Liver (tissue), 9 donors: ENCODE measurements around the gene MEIS2. TPM values are rescaled to one million over a fixed set of nuclear protein-coding genes. Genes with fewer than 3 reads are reported as not detected.

Source experiments
- DNase-seq: peaks from one replicate; pipeline ENCODE4 v3.0.0-alpha.2; 2017; ENCODE audit warnings: low spot score
- H3K27ac ChIP-seq, 2 donors: one replicate each; pipeline ENCODE4 v1.7.0; 2013; ENCODE audit warnings: inconsistent platforms in 2 of 2, low read length in 2 of 2, control low read depth in 1 of 2, low read depth in 1 of 2, mild to moderate bottlenecking in 1 of 2
- H3K27me3 ChIP-seq, 4 donors: one replicate each; pipeline versions ENCODE4 v1.6.1 to v1.7.0; 2013; ENCODE audit warnings: low read length in 3 of 4, inconsistent platforms in 1 of 4, mild to moderate bottlenecking in 1 of 4, moderate library complexity in 1 of 4; ENCODE audit not compliant: control insufficient read depth in 4 of 4, insufficient read depth in 4 of 4
- H3K36me3 ChIP-seq, 4 donors: one replicate each; pipeline versions ENCODE4 v1.6.1 to v1.7.0; 2013; ENCODE audit warnings: low read length in 3 of 4, mild to moderate bottlenecking in 3 of 4, low read depth in 1 of 4, moderate library complexity in 1 of 4; ENCODE audit not compliant: control insufficient read depth in 4 of 4, insufficient read depth in 3 of 4
- H3K4me1 ChIP-seq, 4 donors: one replicate each; pipeline versions ENCODE4 v1.6.1 to v1.7.0; 2013; ENCODE audit warnings: low read length in 3 of 4, mild to moderate bottlenecking in 3 of 4, moderate library complexity in 1 of 4; ENCODE audit not compliant: control insufficient read depth in 4 of 4, insufficient read depth in 4 of 4
- H3K4me3 ChIP-seq, 3 donors: one replicate each; pipeline versions ENCODE4 v1.6.1 to v1.7.0; 2013; ENCODE audit warnings: low read length in 3 of 3, control low read depth in 1 of 3, low read depth in 1 of 3, mild to moderate bottlenecking in 1 of 3
- H3K9ac ChIP-seq, 2 donors: one replicate each; pipeline ENCODE4 v1.7.0; 2013; ENCODE audit warnings: low read length in 2 of 2, mild to moderate bottlenecking in 2 of 2, moderate library complexity in 2 of 2, control low read depth in 1 of 2, low read depth in 1 of 2
- H3K9me3 ChIP-seq, 4 donors: one replicate each; pipeline versions ENCODE4 v1.6.1 to v1.7.0; 2013; ENCODE audit warnings: low read length in 3 of 4; ENCODE audit not compliant: control insufficient read depth in 4 of 4
- CTCF ChIP-seq: fragments of 150-350 bp; IDR thresholded peaks from 2 replicates; pipeline ENCODE4 v1.5.1; 2017; ENCODE audit warnings: improper control_type of control experiment, low read depth, low read length; ENCODE audit not compliant: missing input control
- EGR1 ChIP-seq, 2 donors: IDR thresholded peaks; 2 replicates each; pipeline ENCODE4 v1.6.1; 2016 to 2018; ENCODE audit warnings: antibody characterized with exemption in 2 of 2, low read depth in 2 of 2
- FOXA2 ChIP-seq: IDR thresholded peaks from 2 replicates; pipeline ENCODE4 v1.6.1; 2016; ENCODE audit warnings: antibody characterized with exemption
- HNF4A ChIP-seq, 2 donors: conservative IDR thresholded peaks; 2 replicates each; pipeline ENCODE4 v1.6.1; 2016; ENCODE audit warnings: antibody characterized with exemption in 2 of 2, mild to moderate bottlenecking in 2 of 2
- HNF4G ChIP-seq: IDR thresholded peaks from 2 replicates; pipeline ENCODE4 v1.6.1; 2016; ENCODE audit warnings: antibody characterized with exemption
- JUND ChIP-seq, 2 donors: IDR thresholded peaks; 2 replicates each; pipeline ENCODE4 v1.6.1; 2016; ENCODE audit warnings: antibody characterized with exemption in 2 of 2
- NR2F2 ChIP-seq: IDR thresholded peaks from 2 replicates; pipeline ENCODE4 v1.6.1; 2016; ENCODE audit warnings: antibody characterized with exemption
- RAD21 ChIP-seq, 2 donors: IDR thresholded peaks; 2 replicates each; pipeline ENCODE4 v1.6.1; 2016; ENCODE audit warnings: antibody characterized with exemption in 2 of 2, mild to moderate bottlenecking in 2 of 2
- REST ChIP-seq: IDR thresholded peaks from 2 replicates; pipeline ENCODE4 v1.6.1; 2016; ENCODE audit warnings: antibody characterized with exemption, mild to moderate bottlenecking
- RXRA ChIP-seq, 2 donors: IDR thresholded peaks; 2 replicates each; pipeline ENCODE4 v1.6.1; 2017 to 2018; ENCODE audit warnings: antibody characterized with exemption in 2 of 2, mild to moderate bottlenecking in 1 of 2
- SP1 ChIP-seq: IDR thresholded peaks from 2 replicates; pipeline ENCODE4 v1.6.1; 2018; ENCODE audit warnings: antibody characterized with exemption, mild to moderate bottlenecking
- TAF1 ChIP-seq: conservative IDR thresholded peaks from 2 replicates; pipeline ENCODE4 v1.6.1; 2016; ENCODE audit warnings: antibody characterized with exemption, mild to moderate bottlenecking
- YY1 ChIP-seq: IDR thresholded peaks from 2 replicates; pipeline ENCODE4 v1.6.1; 2016; ENCODE audit warnings: antibody characterized with exemption, mild to moderate bottlenecking
- WGBS: extraction: QIAGEN DNeasy Blood & Tissue Kit; methylation state at CpG from one replicate; pipeline ENCODE4 v1.1.7; 2013; 5-methylcytosine and 5-hydroxymethylcytosine counted together
- polyA plus RNA-seq, 2 donors: library from polyadenylated mRNA; stranded (reverse) in 1 of 2; unstranded in 1 of 2; fragments of 200-250 nt in 1 of 2; fragments of >200 nt in 1 of 2; fragmentation: Nextera tagmentation in 1 of 2; extraction: Ambion mirVana in 1 of 2; gene quantifications; one replicate each; pipeline versions ENCODE4 v1.2.1 to v1.2.3, GENCODE V29; 2013 to 2015
- total RNA-seq, 2 donors: library from RNA; depleted of rRNA; stranded (reverse); fragments of >200 nt; gene quantifications; one replicate each; pipeline ENCODE4 v1.2.3, GENCODE V29; 2014
- TF ChIP-seq, protein P1 (sequence below): IDR thresholded peaks from 2 replicates; pipeline ENCODE4 v1.6.1; 2016; ENCODE audit warnings: antibody characterized with exemption
- TF ChIP-seq, protein P2 (sequence below): IDR thresholded peaks from 2 replicates; pipeline ENCODE4 v1.6.1; 2016; ENCODE audit warnings: antibody characterized with exemption
- donor health status: healthy.
- donor health status: healthy.
- donor health status: healthy.
- donor health status: healthy.
- donor health status: healthy.

The MEIS2 gene
- total and polyA plus RNA-seq, 4 donors, result 3.9 to 12.6 (median 7.6) TPM

- DNase-seq, result no peak
- Histone ChIP-seq H3K9ac (no peak overlapping the region), H3K27me3 (no peaks in the 10 kb centered on the region), H3K36me3 (no peaks in the 10 kb centered on the region), H3K4me3 (no peak overlapping the region), H3K4me1 (peaks cover 4 to 13% (median 7%) of the 10 kb centered on the region in 4 donors), H3K9me3 (no peaks in the 10 kb centered on the region), H3K27ac (no peak overlapping the region)
- 78% methylated on average over 6 of the region's 6 CpGs for WGBS
- no peak for TF ChIP-seq RAD21 (IDR thresholded peaks at IDR 0.05)
- TF ChIP-seq CTCF, result no peak
- TF ChIP-seq HNF4G, result no peak
- TF ChIP-seq SP1, result no peak
- TF ChIP-seq, protein P1, sequence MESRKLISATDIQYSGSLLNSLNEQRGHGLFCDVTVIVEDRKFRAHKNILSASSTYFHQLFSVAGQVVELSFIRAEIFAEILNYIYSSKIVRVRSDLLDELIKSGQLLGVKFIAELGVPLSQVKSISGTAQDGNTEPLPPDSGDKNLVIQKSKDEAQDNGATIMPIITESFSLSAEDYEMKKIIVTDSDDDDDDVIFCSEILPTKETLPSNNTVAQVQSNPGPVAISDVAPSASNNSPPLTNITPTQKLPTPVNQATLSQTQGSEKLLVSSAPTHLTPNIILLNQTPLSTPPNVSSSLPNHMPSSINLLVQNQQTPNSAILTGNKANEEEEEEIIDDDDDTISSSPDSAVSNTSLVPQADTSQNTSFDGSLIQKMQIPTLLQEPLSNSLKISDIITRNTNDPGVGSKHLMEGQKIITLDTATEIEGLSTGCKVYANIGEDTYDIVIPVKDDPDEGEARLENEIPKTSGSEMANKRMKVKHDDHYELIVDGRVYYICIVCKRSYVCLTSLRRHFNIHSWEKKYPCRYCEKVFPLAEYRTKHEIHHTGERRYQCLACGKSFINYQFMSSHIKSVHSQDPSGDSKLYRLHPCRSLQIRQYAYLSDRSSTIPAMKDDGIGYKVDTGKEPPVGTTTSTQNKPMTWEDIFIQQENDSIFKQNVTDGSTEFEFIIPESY, result no peak
- no peak for TF ChIP-seq JUND (IDR thresholded peaks at IDR 0.05)
- no peak for TF ChIP-seq RXRA (IDR thresholded peaks at IDR 0.05)
- TF ChIP-seq, protein P2, sequence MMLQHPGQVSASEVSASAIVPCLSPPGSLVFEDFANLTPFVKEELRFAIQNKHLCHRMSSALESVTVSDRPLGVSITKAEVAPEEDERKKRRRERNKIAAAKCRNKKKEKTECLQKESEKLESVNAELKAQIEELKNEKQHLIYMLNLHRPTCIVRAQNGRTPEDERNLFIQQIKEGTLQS, result no peak
- no peak for TF ChIP-seq NR2F2
- TF ChIP-seq EGR1 (IDR thresholded peaks at IDR 0.05; ENCODE audit: low read depth in 2 of 2), result no peak
Observed at GRCh38 chr15:36943508-36944361, 156.6 kb downstream of the MEIS2 start.

DNA sequence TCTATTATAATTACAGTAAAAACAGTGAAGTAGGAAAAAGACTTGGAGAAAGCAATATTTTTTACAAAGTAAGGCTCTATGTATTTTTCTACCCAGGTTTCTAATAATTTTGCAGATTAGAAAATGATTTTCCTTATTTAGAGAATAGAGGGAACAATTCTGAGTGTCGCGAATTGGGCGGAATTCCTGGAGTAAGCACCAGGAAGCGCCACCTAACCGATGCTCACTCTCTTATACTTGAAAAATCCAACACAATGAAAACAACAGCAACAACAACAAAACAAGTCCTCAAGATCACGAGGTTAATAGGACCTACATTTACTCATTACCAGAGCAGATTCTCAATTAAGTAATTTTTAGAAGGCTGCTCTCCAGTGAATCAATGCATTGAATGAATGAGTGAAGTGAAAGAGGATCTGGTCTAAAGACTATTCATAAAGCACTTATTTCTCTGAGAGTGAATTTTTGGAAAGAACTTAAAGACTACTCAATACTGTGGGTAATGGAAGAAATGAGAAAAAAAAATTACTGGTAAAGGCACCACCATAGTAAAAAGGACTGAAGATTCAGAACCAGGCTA lies 158.0 kb downstream of the MEIS2 start:
- Histone ChIP-seq H3K4me1 (peaks cover 4 to 13% (median 7%) of the 10 kb centered on the region in 4 donors), H3K4me3 (no peak overlapping the region), H3K9me3 (no peaks in the 10 kb centered on the region), H3K27ac (no peak overlapping the region), H3K36me3 (no peaks in the 10 kb centered on the region), H3K9ac (no peak overlapping the region), H3K27me3 (no peaks in the 10 kb centered on the region)
- 86% methylated on average over 6 of the region's 6 CpGs for WGBS
- no peak for DNase-seq
- no peak for TF ChIP-seq YY1
- TF ChIP-seq TAF1, result no peak
- no peak for TF ChIP-seq HNF4A (conservative IDR thresholded peaks at IDR 0.05)
- TF ChIP-seq NR2F2, result no peak
- TF ChIP-seq REST, result no peak
- TF ChIP-seq FOXA2, result no peak
